ENCODE data around the gene AOX1. TPM values are rescaled to one million over a fixed set of nuclear protein-coding genes. Genes with fewer than 3 reads are reported as not detected.

Gene AOX1
- total and polyA plus RNA-seq, 10 of the 15 experiments (the other 5 are each of a cell fraction or from before 2014, with no cell fraction given) = 0.03 to 0.56 (median 0.19) TPM; not detected in 6

GRCh38 chr2:200609028-200609614 lies 23.3 kb downstream of the AOX1 start:
- no peak overlapping the region for H2AFZ ChIP-seq (ENCODE audit: control insufficient read depth, low read depth, low read length)
- TF ChIP-seq BHLHE40 (IDR thresholded peaks at IDR 0.05; ENCODE audit: borderline replicate concordance in 1 of 2, low read depth in 2 of 2, low read length in 1 of 2) (no peak), ZSCAN29 (IDR thresholded peaks at IDR 0.05) (no peak), CBX3 (IDR thresholded peaks at IDR 0.05; ENCODE audit: borderline replicate concordance, low read depth) (no peak), PAX8 (IDR thresholded peaks at IDR 0.05) (no peak), KDM1A (IDR thresholded peaks at IDR 0.05; ENCODE audit: borderline replicate concordance) (no peak), GABPA (IDR thresholded peaks at IDR 0.05; ENCODE audit: low read depth) (no peak), ASH2L (IDR thresholded peaks at IDR 0.05; ENCODE audit: borderline replicate concordance, low read depth) (no peak), ZNF207 (IDR thresholded peaks at IDR 0.05; ENCODE audit: borderline replicate concordance) (no peak), IRF4 (IDR thresholded peaks at IDR 0.05; ENCODE audit: low read depth, low read length) (no peak), NBN (IDR thresholded peaks at IDR 0.05) (no peak), SIN3A (IDR thresholded peaks at IDR 0.05; ENCODE audit: low read depth, low read length) (no peak)
- TF ChIP-seq, protein P1, sequence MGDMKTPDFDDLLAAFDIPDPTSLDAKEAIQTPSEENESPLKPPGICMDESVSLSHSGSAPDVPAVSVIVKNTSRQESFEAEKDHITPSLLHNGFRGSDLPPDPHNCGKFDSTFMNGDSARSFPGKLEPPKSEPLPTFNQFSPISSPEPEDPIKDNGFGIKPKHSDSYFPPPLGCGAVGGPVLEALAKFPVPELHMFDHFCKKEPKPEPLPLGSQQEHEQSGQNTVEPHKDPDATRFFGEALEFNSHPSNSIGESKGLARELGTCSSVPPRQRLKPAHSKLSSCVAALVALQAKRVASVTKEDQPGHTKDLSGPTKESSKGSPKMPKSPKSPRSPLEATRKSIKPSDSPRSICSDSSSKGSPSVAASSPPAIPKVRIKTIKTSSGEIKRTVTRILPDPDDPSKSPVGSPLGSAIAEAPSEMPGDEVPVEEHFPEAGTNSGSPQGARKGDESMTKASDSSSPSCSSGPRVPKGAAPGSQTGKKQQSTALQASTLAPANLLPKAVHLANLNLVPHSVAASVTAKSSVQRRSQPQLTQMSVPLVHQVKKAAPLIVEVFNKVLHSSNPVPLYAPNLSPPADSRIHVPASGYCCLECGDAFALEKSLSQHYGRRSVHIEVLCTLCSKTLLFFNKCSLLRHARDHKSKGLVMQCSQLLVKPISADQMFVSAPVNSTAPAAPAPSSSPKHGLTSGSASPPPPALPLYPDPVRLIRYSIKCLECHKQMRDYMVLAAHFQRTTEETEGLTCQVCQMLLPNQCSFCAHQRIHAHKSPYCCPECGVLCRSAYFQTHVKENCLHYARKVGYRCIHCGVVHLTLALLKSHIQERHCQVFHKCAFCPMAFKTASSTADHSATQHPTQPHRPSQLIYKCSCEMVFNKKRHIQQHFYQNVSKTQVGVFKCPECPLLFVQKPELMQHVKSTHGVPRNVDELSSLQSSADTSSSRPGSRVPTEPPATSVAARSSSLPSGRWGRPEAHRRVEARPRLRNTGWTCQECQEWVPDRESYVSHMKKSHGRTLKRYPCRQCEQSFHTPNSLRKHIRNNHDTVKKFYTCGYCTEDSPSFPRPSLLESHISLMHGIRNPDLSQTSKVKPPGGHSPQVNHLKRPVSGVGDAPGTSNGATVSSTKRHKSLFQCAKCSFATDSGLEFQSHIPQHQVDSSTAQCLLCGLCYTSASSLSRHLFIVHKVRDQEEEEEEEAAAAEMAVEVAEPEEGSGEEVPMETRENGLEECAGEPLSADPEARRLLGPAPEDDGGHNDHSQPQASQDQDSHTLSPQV (IDR thresholded peaks at IDR 0.05) = no peak
- TF ChIP-seq, protein P2, sequence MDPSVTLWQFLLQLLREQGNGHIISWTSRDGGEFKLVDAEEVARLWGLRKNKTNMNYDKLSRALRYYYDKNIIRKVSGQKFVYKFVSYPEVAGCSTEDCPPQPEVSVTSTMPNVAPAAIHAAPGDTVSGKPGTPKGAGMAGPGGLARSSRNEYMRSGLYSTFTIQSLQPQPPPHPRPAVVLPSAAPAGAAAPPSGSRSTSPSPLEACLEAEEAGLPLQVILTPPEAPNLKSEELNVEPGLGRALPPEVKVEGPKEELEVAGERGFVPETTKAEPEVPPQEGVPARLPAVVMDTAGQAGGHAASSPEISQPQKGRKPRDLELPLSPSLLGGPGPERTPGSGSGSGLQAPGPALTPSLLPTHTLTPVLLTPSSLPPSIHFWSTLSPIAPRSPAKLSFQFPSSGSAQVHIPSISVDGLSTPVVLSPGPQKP (IDR thresholded peaks at IDR 0.05; ENCODE audit: low read depth, low read length) = no peak

More at GRCh38 chr2:200609028-200609614, 23.3 kb downstream of the AOX1 start:
- in situ Hi-C loops (cut with MboI) = no loop called here
- FAIRE-seq (no peak), DNase-seq (ENCODE audit: low read depth, low spot score) (no peak), ATAC-seq (no peak)
- ChIA-PET SMC1A (ENCODE audit: uncharacterized antibody, unreplicated experiment) (no interaction called here), RAD21 (ENCODE audit: unreplicated experiment) (no interaction called here), CTCF (interaction anchor here (0.6 kb wide), 1 partner anchor 747 kb away, joined by 3 read pairs; no protein-coding TSS in a partner anchor), POLR2A (no interaction called here)
- no peaks in the 10 kb centered on the region for H3K79me2 ChIP-seq (ENCODE audit: control insufficient read depth, insufficient read depth, low read length)
- H3K9me3 ChIP-seq (replicated peaks; ENCODE audit: control insufficient read depth, insufficient read depth, low read length) = no peaks in the 10 kb centered on the region
- no TSS peak for BruUV-seq (replicated peaks)
- H3K4me3 ChIP-seq = no peak overlapping the region
- no peaks in the 10 kb centered on the region for H3K36me3 ChIP-seq (ENCODE audit: control insufficient read depth in 2 of 2, insufficient read depth in 2 of 2, low read length in 1 of 2)
- no peaks in the 10 kb centered on the region for H3K4me1 ChIP-seq (ENCODE audit: control insufficient read depth, insufficient read depth, low read length)
- no peak overlapping the region for H3K27ac ChIP-seq (ENCODE audit: control insufficient read depth, insufficient read depth)
- no peaks in the 10 kb centered on the region for H3K27me3 ChIP-seq (replicated peaks in 1 of 2; ENCODE audit: control insufficient read depth in 2 of 2, insufficient read depth in 2 of 2, low read length in 1 of 2)
- no peak overlapping the region for H3K9ac ChIP-seq (ENCODE audit: control insufficient read depth, insufficient read depth, low read length)
- H4K20me1 ChIP-seq (ENCODE audit: control insufficient read depth, insufficient read depth) = no peaks in the 10 kb centered on the region
- H3K4me2 ChIP-seq (ENCODE audit: control insufficient read depth, insufficient read depth) = no peak overlapping the region
- intact Hi-C loops (cut with micrococcal nuclease; ENCODE audit: unreplicated experiment) = no loop called here

All from GM12878 (cell line).